ENCODE data around the gene CINP.
"Not testable (repeated sequence)": the region's sequence is repeated elsewhere in the genome, so short reads cannot be mapped to it uniquely, and the experiment has no call there.

The CINP gene

DNA sequence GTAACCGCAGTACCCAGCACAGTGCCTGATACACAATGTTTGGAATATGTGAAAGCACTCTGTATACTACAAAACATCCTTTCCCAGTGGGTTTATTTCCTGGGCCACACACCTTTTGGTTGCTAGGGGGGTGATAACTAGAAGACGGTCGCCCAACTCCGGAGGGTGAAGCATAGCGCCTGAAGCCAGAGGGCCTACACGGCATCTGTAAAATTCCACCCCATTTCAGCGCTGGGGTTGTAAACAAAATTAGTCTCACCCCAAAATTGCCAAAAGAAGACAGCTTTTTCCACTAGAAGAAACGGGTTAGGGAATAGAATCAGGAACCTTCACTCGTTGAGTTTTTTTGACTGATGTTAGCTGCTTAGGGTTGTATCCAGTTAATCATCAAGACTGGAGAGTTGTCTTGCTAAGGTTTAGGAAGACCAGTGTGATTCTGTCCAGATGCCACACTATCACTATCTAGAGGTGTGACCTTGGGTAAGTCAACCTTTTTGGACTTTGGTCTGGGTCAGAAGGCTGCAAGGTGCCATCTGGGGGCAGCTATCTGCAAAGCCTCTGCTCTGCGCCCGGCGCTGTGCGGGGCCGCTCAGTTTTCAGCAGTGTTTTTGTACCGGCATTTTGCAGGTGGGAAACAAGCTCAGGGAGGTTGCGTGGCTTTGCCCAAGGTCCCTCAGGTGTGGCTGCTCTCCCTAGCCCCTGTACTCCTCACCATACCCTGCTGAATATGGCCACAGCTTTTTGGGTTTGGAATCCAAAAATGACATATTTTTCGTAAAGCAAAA is 41.8 kb downstream of the CINP start:
- no peak for DNase-seq (ENCODE audit: low spot score)

DNA sequence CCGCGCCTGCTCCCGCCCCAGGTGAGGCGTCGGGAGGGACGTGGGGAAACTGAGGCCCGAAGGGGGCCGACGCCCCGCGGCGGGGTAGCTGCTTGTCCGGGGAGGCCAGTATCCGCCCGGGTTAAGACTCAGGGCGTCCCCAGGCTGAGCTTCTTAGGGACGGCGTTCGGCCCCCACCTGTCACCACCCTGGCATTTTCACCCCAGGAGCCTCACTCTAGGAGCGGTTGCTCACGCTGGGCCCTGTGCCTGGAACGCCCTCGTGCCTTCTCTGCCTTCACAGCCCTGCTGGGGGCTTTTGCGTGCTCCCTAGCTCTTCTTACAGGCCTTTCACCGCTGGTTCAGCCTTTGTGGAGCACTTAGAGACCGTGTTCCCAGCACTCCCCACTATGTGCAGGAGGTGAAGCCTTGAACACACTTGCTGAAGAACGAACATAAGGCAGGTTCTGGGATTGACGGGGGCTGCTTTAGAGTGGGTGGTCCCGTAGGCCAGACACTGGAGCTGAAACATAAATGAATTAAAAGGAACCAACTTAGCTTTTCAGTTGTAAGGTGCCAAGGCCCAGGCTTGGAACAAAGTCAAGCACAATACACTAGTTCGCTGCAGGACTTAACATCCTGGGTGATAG is 42.5 kb downstream of the CINP start:
- DNase-seq (ENCODE audit: low spot score) = peak; percentile 35

DNA sequence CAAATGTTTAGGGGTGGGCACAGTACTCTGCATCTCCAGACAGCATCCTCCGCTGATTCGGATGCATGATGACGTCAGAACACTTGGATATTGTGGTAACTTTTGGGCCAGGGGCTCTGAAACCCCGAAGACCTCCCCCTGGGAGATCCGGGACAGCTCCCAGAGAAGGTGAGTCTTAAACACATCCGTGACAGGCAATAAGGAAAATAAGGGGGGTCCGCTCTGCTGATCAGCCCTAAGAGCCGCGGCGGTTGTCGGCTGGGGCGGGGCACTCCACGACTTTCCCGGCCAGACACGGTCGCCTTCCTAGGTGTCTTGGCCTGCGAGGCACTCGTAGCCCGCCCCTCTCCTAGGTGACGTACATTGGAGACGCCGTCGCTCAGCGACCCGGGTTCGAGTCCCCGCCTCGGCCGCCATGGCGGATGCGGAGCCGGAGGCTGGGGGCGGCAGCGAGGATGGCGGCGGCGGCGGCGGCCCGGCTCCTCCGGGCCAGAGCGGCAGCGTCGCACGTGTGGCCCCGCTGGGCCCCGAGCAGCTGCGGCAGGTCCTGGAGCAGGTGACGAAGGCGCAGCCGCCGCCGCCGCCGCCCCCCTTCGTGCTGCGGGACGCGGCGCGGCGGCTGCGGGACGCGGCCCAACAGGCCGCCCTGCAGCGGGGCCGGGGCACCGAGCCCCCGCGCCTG is 43.2 kb downstream of the CINP start, which contains the start of gene ZNF839:
Gene ZNF839 (plus strand): TSS at position 396 of the 682 bp plus-strand sequence. CDS start 20 bp downstream, at position 416.
- DNase-seq (ENCODE audit: low spot score) = peak; percentile 91

DNA sequence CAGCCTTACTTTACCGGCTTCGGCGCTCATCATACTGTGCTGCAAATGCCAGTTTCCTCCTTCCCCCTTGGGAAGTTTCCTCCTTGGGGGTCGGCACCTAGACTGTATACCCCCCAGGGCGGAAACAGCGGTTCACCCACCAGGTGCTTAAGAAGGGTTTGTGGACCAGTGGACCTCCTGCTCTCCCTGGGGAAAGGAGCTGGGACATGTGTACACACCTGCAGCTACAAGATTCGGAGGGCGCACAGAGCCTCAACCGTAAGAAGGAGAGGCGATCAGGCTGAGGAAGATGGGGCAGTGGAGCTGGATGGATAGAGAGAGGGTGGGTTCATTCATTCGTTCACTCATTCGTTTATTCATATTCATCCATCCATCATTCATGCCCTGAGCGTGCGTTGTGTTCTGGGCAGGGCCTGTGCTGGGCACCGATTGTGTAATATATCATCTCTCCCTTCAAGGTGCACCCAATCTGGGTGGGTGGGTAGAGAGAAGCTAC is 43.9 kb downstream of the CINP start:
- no peak for DNase-seq (ENCODE audit: low spot score)

DNA sequence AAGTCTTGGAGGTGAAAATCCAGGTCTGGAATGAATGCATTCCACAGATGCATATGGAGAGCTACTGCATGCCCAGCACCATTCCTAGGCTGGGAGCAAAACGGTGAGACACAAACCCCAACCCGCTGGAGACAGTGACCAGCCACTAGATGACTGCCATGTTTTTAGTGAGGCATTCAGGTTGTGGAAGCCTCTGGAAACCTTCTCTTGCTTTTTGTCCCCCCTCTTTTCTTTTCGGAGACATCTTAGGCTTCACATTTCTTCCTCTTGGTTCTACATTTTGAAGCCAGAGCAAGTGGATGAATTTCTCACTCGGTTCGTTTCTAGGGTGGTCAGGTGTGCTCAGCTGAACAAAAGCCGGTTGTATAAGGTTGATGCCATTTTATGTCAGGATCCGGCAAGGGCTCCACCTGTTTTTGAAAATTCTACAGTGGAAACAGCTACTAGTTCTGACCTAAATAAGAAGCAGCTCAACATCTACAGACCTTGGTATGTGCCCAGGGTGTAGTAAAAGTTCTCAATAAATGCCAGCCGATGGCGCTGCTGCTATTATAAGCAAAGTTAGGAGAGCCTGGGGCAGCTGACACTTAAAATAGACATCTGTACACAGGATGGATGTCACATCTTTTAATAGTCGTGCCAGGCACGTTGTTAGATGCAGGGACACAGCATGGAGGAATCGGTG is 45.0 kb downstream of the CINP start:
- DNase-seq (ENCODE audit: low spot score) = no peak

DNA sequence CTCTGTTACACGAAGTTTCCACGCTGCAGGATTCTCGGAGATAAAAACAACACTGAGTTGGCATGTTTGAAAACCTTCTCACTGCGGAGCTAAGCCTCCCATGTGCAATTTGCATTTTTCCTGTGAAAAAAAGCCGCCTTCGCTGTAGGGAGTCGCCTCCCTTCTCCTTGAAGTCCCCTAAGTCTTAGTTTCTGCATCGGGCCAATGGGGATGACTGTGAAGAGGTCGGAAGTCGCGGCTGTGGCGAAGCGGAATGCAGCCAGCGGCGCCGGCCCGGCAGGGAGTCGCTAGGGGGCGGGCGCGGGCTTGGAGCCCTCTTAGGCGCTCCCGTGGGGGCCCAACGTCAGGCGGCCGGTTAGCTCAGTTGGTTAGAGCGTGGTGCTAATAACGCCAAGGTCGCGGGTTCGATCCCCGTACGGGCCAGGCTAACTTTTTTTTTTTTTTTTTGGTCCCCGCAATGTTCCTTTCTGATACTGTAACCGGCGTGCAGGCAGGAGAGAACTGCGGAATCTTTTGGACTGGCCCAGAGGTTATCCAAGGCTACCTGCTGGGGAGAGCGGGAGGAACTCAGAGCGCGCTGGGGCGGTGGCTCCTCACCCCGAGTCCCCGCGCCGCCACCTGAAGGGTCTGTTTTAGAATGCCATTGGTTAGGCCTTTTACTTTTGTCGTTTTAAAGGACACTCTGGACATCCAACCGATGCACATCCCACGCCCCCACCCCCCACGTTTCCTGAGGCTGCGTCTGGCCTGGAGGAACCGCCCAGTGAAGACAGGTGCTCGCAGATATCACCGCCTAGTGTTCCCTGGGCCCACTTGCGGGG is 45.7 kb downstream of the CINP start:
- DNase-seq (ENCODE audit: low spot score) = peak; percentile 89

DNA sequence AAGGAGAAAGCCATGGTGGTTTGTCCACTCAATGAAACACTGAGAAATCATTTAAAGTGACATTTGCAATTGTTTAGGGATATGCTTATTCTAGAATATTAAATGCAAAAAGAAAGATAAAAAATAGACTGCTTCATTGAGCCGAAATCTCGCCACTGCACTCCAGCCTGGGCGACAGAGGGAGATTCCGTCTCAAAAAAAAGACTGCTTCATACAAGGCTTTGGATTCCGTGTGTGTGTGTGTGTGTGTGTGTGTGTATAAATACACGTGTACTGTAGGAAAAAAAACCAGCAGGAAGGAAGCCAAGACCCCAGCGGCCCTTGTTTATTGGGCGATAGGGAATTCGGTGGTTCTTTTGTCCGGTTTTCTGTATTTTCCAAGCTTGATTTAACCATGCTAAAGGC is 46.4 kb downstream of the CINP start:
- no peak for DNase-seq (ENCODE audit: low spot score)

DNA sequence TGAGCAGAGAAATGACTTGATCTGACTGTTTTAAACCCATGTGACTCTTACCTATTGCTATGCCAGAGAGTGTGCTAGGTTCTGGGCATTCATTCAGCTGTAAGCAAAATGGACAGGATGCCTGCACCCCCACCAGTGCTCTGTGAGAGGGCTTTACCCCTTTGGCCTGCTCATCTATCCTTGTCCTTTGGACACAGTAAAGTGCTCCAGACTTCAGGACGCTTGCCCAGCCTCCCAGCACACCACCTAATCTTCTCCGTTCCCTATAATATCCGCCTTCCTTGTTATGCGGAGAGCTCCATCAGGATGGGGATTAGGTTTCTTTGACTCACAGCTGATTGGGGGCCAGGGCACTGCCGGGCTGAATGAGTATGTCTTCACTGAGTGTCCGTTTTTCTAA is 47.6 kb downstream of the CINP start:
- no peak for DNase-seq (ENCODE audit: low spot score)

DNA sequence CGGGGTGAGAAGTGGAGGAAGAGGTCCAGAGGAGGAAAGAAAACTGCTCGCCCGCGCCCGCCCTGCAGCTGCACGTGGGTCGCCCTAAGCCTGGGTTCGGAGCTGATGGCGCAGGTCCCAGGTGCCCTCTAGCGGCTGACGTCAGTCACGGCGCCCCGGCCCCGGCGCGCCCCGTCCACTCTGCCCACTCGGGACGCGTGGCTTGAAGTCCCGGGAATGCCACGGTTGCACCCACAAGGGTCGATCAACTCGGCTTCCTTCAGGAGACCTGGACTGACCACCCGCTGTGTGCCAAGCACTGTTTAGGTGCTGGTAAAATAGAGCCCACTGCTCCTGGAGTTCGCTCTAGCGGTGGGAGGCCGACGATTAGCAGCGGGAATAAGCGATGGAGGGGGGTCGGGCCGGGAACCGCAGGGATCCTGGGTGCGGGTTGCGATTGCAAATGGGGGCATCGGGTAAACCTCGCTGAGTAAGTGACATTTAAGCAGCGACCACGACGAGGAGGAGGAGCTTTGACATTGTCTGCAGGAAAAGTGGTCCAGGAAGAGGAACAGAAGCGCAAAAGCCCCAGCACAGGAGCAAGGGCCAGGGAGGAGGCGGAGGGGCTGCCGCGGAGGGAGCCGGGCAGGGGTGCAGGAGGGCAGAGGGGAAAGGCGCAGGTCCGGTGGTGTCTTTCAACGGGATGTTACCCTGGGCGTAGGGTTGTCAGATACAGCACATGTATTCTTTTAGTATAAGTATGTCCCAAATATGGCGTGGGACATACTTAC is 48.3 kb downstream of the CINP start:
- peak; percentile 84 for DNase-seq (ENCODE audit: low spot score)

DNA sequence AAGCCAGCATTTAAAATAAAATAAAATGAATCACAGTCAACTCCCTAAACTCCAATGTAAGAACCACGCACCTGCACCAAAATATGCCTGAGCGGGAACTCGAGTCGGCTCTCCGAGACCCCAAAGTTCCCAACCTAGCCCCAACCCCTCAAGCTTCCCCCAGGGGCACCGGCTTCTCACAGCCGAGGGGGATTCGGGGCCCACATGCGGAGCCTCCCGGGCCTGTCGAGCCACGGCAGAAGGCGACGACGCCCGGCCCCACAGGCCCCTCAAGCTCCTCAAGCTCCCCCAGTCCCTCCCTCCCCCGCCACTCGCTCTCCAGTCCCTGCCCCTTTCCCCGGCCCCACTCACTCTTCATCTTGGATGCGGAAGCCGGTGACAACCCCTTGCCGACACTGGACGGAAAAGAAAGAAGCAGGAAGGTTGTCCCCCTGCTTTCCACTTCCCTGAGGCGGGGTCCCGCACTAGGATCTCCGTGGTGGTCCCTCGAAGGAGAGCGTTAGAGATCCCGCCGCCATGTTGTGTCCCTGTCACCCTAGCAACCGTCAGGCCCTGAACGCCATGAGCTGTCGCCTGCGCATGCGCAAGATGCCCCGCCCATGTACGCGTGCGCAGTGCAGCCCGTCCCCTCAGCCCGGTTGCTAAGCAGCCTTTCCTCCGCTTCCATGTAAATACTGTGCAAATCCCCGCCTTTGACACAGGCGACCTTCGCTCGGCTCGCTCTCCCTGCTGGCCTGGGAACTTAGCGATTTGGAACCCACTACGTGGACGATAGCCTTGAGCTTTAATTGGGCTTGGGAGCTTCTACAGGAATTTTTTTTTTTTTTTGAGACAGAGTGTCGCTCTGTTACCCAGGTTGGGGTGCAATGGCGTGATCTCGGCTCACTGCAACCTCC is 57.8 kb downstream of the CINP start, which contains the start of gene MOK:
Gene MOK (minus strand): TSS at position 554 of the 896 bp plus-strand sequence. CDS start 196 bp downstream, at position 358.
- peak; percentile 97 for DNase-seq (ENCODE audit: low spot score)

DNA sequence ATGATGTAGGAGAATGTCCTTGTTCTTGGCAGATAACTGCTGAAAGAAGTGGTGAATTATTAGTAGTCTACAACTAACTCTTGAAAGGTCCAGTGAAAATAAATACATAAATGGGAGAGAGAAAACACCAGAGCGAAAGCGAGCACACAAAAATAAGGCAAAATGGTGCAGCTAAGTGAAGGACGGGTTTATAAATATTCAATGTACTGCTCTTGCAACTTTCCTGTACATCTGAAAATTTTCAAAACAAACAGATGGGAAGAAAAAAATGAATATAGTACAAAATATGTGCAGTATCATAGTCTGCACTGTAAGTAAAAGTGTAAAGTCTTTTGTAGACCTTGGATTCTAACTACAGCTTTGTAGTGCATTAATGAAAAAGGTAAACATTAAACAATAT is 59.0 kb downstream of the CINP start:
- DNase-seq (ENCODE audit: low spot score) = no peak

DNA sequence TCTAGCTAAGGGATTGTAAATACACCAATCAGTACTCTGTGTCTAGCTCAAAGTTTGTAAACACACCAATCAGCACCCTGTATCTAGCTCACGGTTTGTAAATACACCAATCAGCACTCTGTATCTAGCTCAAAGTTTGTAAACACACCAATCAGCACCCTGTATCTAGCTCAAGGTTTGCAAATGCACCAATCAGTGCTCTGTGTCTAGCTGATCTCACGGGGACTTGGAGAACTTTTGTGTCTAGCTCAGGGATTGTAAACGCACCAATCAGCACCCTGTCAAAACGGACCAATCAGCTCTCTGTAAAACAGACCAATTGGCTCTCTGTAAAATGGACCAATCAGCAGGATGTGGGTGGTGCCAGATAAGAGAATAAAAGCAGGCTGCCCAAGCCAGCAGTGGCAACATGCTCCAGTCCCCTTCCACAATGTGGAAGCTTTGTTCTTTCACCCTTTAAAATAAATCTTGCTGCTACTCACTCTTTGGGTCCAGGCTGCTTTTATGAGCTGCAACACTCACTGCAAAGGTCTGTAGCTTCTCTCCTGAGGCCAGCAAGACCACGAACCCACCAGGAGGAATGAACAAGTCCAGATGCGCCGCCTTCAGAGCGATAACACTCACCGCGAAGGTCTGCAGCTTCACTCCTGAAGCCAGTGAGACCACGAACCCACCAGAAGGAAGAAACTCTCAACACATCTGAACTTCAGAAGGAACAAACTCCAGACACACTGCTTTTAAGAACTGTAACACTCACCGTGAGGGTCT is 64.2 kb downstream of the CINP start:
- DNase-seq (ENCODE audit: low spot score) = not testable (repeated sequence)
